IMR-90 (cell line): Measurements from ENCODE around the gene TNKS2. TPM values are rescaled to one million over a fixed set of nuclear protein-coding genes. Genes with fewer than 3 reads are reported as not detected.

ENCODE experiments used
- ATAC-seq: fragments of 200-7000 bp; cut with Tn5 transposase; 2 replicates; pipeline ENCODE4 v1.9.1; 2020; ENCODE audit warnings: low read depth, mild to moderate bottlenecking, moderate library complexity
- BruUV-seq: library from RNA; stranded (reverse); fragments of 400-500 nt; replicated peaks from 2 replicates; lab custom pipeline; 2021; lab: Mats Ljungman, UMichigan
- CTCF ChIA-PET: fragments of 300-600 bp; formaldehyde crosslinking; extraction: SDS; loops from one replicate; lab custom pipeline; 2021; ENCODE audit warnings: antibody characterized with exemption; lab: Yijun Ruan, JAX
- POLR2A ChIA-PET: fragments of 300-600 bp; sonication (Branson Sonifier 250); formaldehyde crosslinking; loops from one replicate; lab custom pipeline; 2022; ENCODE audit warnings: antibody characterized with exemption; ENCODE audit not compliant: unreplicated experiment; lab: Charles Lee
- DNase-seq: peaks from one replicate; pipeline ENCODE4 v3.0.0; 2013
- H2AFZ ChIP-seq: replicated peaks from 2 replicates; pipeline ENCODE3; 2013; ENCODE audit warnings: low read length, mild to moderate bottlenecking; ENCODE audit not compliant: poor library complexity
- H2AK5ac ChIP-seq: 2 replicates; pipeline ENCODE4 v1.6.1; 2013; ENCODE audit warnings: low read depth, low read length, inconsistent platforms
- H2AK9ac ChIP-seq: replicated peaks from 2 replicates; pipeline ENCODE3; 2013; ENCODE audit warnings: mild to moderate bottlenecking, low read depth, low read length, moderate library complexity; ENCODE audit not compliant: poor library complexity
- H2BK120ac ChIP-seq: 2 replicates; pipeline ENCODE4 v1.6.1; 2013; ENCODE audit warnings: low read depth, low read length, inconsistent platforms
- H2BK15ac ChIP-seq: 3 replicates; pipeline ENCODE4 v1.6.1; 2013; ENCODE audit warnings: low read depth, low read length, inconsistent platforms
- H2BK20ac ChIP-seq: 2 replicates; pipeline ENCODE4 v1.6.1; 2013; ENCODE audit warnings: low read depth, mild to moderate bottlenecking, inconsistent platforms, low read length, moderate library complexity
- H2BK5ac ChIP-seq: 2 replicates; pipeline ENCODE4 v1.6.1; 2013; ENCODE audit warnings: mild to moderate bottlenecking, low read depth, low read length, inconsistent platforms; ENCODE audit not compliant: poor library complexity, severe bottlenecking
- H3K14ac ChIP-seq: replicated peaks from 2 replicates; pipeline ENCODE4 v1.6.1; 2013; ENCODE audit warnings: low read depth, low read length, inconsistent platforms
- H3K18ac ChIP-seq: 2 replicates; pipeline ENCODE4 v1.6.1; 2013; ENCODE audit warnings: low read depth, low read length, control low read depth
- H3K23ac ChIP-seq: 2 replicates; pipeline ENCODE4 v1.6.1; 2013; ENCODE audit warnings: low read depth, low read length, inconsistent platforms
- H3K27ac ChIP-seq: 2 replicates; pipeline ENCODE4 v1.5.1; 2013; ENCODE audit warnings: mild to moderate bottlenecking, control low read depth, low read length; ENCODE audit not compliant: insufficient read depth
- H3K27me3 ChIP-seq: 2 replicates; pipeline ENCODE4 v1.6.1; 2013; ENCODE audit warnings: low read length; ENCODE audit not compliant: control insufficient read depth, insufficient read depth
- H3K36me3 ChIP-seq: 2 replicates; pipeline ENCODE4 v1.6.1; 2013; ENCODE audit warnings: low read length, mixed read lengths; ENCODE audit not compliant: control insufficient read depth, insufficient read depth
- H3K4ac ChIP-seq: 2 replicates; pipeline ENCODE4 v1.6.1; 2013; ENCODE audit warnings: low read depth, low read length, inconsistent platforms
- H3K4me1 ChIP-seq: 2 replicates; pipeline ENCODE4 v1.6.1; 2013; ENCODE audit warnings: low read length, mixed read lengths; ENCODE audit not compliant: control insufficient read depth, insufficient read depth
- H3K4me2 ChIP-seq: 2 replicates; pipeline ENCODE4 v1.6.1; 2013; ENCODE audit warnings: low read depth, mild to moderate bottlenecking, control low read depth, low read length, moderate library complexity
- H3K4me3 ChIP-seq: 2 replicates; pipeline ENCODE4 v1.5.1; 2013; ENCODE audit warnings: low read depth, mild to moderate bottlenecking, control low read depth, low read length, moderate library complexity; ENCODE audit not compliant: insufficient read depth
- H3K56ac ChIP-seq: 2 replicates; pipeline ENCODE4 v1.6.1; 2013; ENCODE audit warnings: low read length, inconsistent platforms; ENCODE audit not compliant: insufficient read depth; ENCODE audit errors: extremely low read depth
- H3K79me1 ChIP-seq, 2 experiments: 2 replicates each; pipeline ENCODE4 v1.6.1; 2013; ENCODE audit warnings: low read length in 2 of 2, inconsistent platforms in 1 of 2, low read depth in 1 of 2
- H3K9ac ChIP-seq: 2 replicates; pipeline ENCODE4 v1.6.1; 2013; ENCODE audit warnings: low read depth, low read length, control low read depth
- H3K9me1 ChIP-seq: 2 replicates; pipeline ENCODE4 v1.6.1; 2013; ENCODE audit warnings: low read length, inconsistent platforms; ENCODE audit not compliant: insufficient read depth
- H3K9me3 ChIP-seq: 2 replicates; pipeline ENCODE4 v1.6.1; 2013; ENCODE audit warnings: low read length; ENCODE audit not compliant: control insufficient read depth, insufficient read depth
- H4K20me1 ChIP-seq: 2 replicates; pipeline ENCODE4 v1.6.1; 2013; ENCODE audit warnings: low read length, inconsistent platforms; ENCODE audit not compliant: insufficient read depth
- H4K5ac ChIP-seq: 2 replicates; pipeline ENCODE4 v1.6.1; 2013; ENCODE audit warnings: mild to moderate bottlenecking, low read depth, low read length, control low read depth
- H4K8ac ChIP-seq, 2 experiments: 2 replicates each; pipeline ENCODE4 v1.6.1; 2013; ENCODE audit warnings: low read depth in 2 of 2, low read length in 2 of 2, control low read depth in 1 of 2, inconsistent platforms in 1 of 2
- H4K91ac ChIP-seq: 2 replicates; pipeline ENCODE4 v1.6.1; 2013; ENCODE audit warnings: low read depth, low read length, inconsistent platforms; ENCODE audit not compliant: insufficient read depth
- BHLHE40 ChIP-seq: fragments of 150-350 bp; IDR thresholded peaks from 2 replicates; pipeline ENCODE4 v1.6.1; 2016; ENCODE audit warnings: mild to moderate bottlenecking, low read depth, low read length
- CTCF ChIP-seq: conservative IDR thresholded peaks from 2 replicates; pipeline ENCODE4 v1.5.1; 2012; ENCODE audit warnings: mild to moderate bottlenecking, low read depth, low read length, improper control_type of control experiment
- ELK1 ChIP-seq: fragments of 150-350 bp; IDR thresholded peaks from 2 replicates; pipeline ENCODE4 v1.6.1; 2016; ENCODE audit warnings: low read depth, mild to moderate bottlenecking, low read length, moderate library complexity, borderline replicate concordance
- MAFK ChIP-seq: IDR thresholded peaks from 2 replicates; pipeline ENCODE4 v1.6.1; 2012; ENCODE audit warnings: low read depth, low read length, improper control_type of control experiment
- POLR2A ChIP-seq: IDR thresholded peaks from 2 replicates; pipeline ENCODE4 v1.6.1; 2012; ENCODE audit warnings: mild to moderate bottlenecking, low read depth, low read length
- RAD21 ChIP-seq: IDR thresholded peaks from 2 replicates; pipeline ENCODE4 v1.6.1; 2012; ENCODE audit warnings: low read length, improper control_type of control experiment
- SMC3 ChIP-seq: fragments of 150-350 bp; IDR thresholded peaks from 2 replicates; pipeline ENCODE4 v1.6.1; 2016; ENCODE audit warnings: low read depth, mild to moderate bottlenecking, antibody characterized with exemption, low read length, moderate library complexity
- WGBS, 2 experiments: methylation state at CpG; one replicate each; pipeline versions ENCODE4 v1.1.5 to v1.1.7; 2013; ENCODE audit warnings: missing lambda C conversion rate in 2 of 2; ENCODE audit not compliant: insufficient read length in 1 of 2; ENCODE audit errors: extremely low coverage in 2 of 2; 5-methylcytosine and 5-hydroxymethylcytosine counted together
- dilution Hi-C: fragments of 300-500 bp; cut with HindIII; formaldehyde crosslinking; loops from one replicate; pipeline ENCODE4 v1.14.3; 2018; ENCODE audit warnings: low sequenced_read_pairs; ENCODE audit not compliant: unreplicated experiment
- in situ Hi-C: fragments of 300-500 bp; cut with MboI; formaldehyde crosslinking; loops from 3 replicates; pipeline ENCODE4 v1.14.3; 2019; ENCODE audit warnings: low sequenced_read_pairs, inconsistent platforms, mixed read lengths
- intact Hi-C: fragments of 100-400 bp; cut with micrococcal nuclease; formaldehyde crosslinking; loops from 2 replicates; pipeline ENCODE4 v1.10.0; 2022
- polyA plus RNA-seq, 3 experiments: library from polyadenylated mRNA; depleted of rRNA; stranded (reverse); fragments of >200 nt; gene quantifications; 2 replicates each; pipeline ENCODE4 v1.2.3, GENCODE V29; 2012; ENCODE audit warnings: low replicate concordance in 1 of 3
- total RNA-seq: library from RNA; depleted of rRNA; stranded (reverse); fragments of >200 nt; gene quantifications from 2 replicates; pipeline ENCODE4 v1.2.3, GENCODE V29; 2012

TNKS2 gene
- total and polyA plus RNA-seq, 2 of the 4 experiments (the other 2 are of a cell fraction) = 17.0 to 41.4 TPM

- 30% methylated on average over 2 of the region's 7 CpGs; no CpG with 5 or more reads in 1 of the 2 experiments for WGBS, 2 experiments
- ATAC-seq (no peak), DNase-seq (no peak)
- Histone ChIP-seq H3K36me3 (no peaks in the 10 kb centered on the region), H3K4me1 (no peaks in the 10 kb centered on the region), H3K4me2 (no peak overlapping the region), H3K4me3 (no peak overlapping the region), H4K8ac (no peak overlapping the region), H3K56ac (no peak overlapping the region), H3K4ac (no peak overlapping the region), H3K14ac (no peak overlapping the region), H3K23ac (no peak overlapping the region), H3K9ac (no peak overlapping the region), H4K20me1 (no peaks in the 10 kb centered on the region), H2BK120ac (no peak overlapping the region), H3K27ac (no peak overlapping the region), H2AK9ac (peak overlapping the region; percentile 58), H2BK15ac (no peak overlapping the region), H4K5ac (no peak overlapping the region), H3K9me3 (no peaks in the 10 kb centered on the region; the same call in 1 of the 2 replicates), H3K18ac (no peak overlapping the region), H2BK5ac (no peak overlapping the region), H2BK20ac (no peak overlapping the region), H3K9me1 (no peaks in the 10 kb centered on the region; the same call in 1 of the 2 replicates), H2AK5ac (no peak overlapping the region), H3K27me3 (peaks cover 2% of the 10 kb centered on the region; the same call in 1 of the 2 replicates), H2AFZ (peak overlapping the region; percentile 35), H3K79me1 (no peaks in the 10 kb centered on the region), H4K91ac (no peak overlapping the region)
- intact Hi-C loops = no loop called here
- no peak for TF ChIP-seq MAFK
- TF ChIP-seq BHLHE40 = no peak
- TF ChIP-seq CTCF = no peak
- TF ChIP-seq ELK1 = no peak
- no peak for TF ChIP-seq RAD21
- no peak for TF ChIP-seq SMC3
- TF ChIP-seq POLR2A = no peak
- dilution Hi-C loops = no loop called here
- in situ Hi-C loops = no loop called here
- ChIA-PET POLR2A (no interaction called here), CTCF (no interaction called here)
- no TSS peak for BruUV-seq
Measured at GRCh38 chr10:91879515-91880170, 81.4 kb downstream of the TNKS2 start.
